HCT116 (cell line): Measurements from ENCODE around the gene COG6. TPM values are rescaled to one million over a fixed set of nuclear protein-coding genes. Genes with fewer than 3 reads are reported as not detected.

Experiments
- ATAC-seq: fragments of 200-7000 bp; cut with Tn5 transposase; 2 replicates; pipeline ENCODE4 v1.9.1; 2020; ENCODE audit warnings: mild to moderate bottlenecking, moderate library complexity
- BruUV-seq: library from RNA; stranded (reverse); fragments of 400-500 nt; replicated peaks from 2 replicates; lab custom pipeline; 2021; lab: Mats Ljungman, UMichigan
- CTCF ChIA-PET: fragments of 300-600 bp; sonication (Branson Sonifier 250); formaldehyde crosslinking; loops from one replicate; lab custom pipeline; 2021; ENCODE audit warnings: antibody characterized with exemption; lab: Charles Lee
- POLR2A ChIA-PET: fragments of 300-600, 350-600 bp; sonication (Branson Sonifier 250); formaldehyde crosslinking; loops from one replicate; lab custom pipeline; 2021; ENCODE audit warnings: antibody characterized with exemption; lab: Charles Lee
- RAD21 ChIA-PET, 2 experiments: fragments of 300-600 bp; sonication (Branson Sonifier 250); formaldehyde crosslinking; loops; one replicate each; lab custom pipeline; 2023; ENCODE audit warnings: low total read pairs in 2 of 2; ENCODE audit not compliant: uncharacterized antibody in 2 of 2, unreplicated experiment in 2 of 2, low non-redundant PET in 1 of 2; lab: Charles Lee
- DNase-seq: peaks from one replicate; pipeline ENCODE4 v3.0.0-alpha.2; 2010; ENCODE audit warnings: low read depth, low spot score
- H2AFZ ChIP-seq: fragments of 200-600 bp; shearing (Covaris generic), sonication (generic); 2 replicates; pipeline ENCODE4 v1.6.1; 2017; ENCODE audit warnings: low read depth, mixed run types, mixed read lengths, antibody characterized with exemption, low read length; ENCODE audit not compliant: poor library complexity, severe bottlenecking
- H3K27ac ChIP-seq: 2 replicates; pipeline ENCODE4 v1.5.1; 2012; ENCODE audit warnings: low read depth, low read length
- H3K27me3 ChIP-seq: fragments of 200-600 bp; sonication (generic); 2 replicates; pipeline ENCODE4 v1.6.1; 2016; ENCODE audit warnings: mixed run types, low read length, mixed read lengths; ENCODE audit not compliant: insufficient read depth
- H3K36me3 ChIP-seq, 2 experiments: fragments of 200-500 bp in 1 of 2; fragments of 200-600 bp in 1 of 2; sonication (Bioruptor generic) in 1 of 2; sonication (generic) in 1 of 2; 2 replicates each; pipeline versions ENCODE4 v1.5.1 to v1.6.1; 2014 to 2016; ENCODE audit warnings: low read length in 2 of 2, inconsistent platforms in 1 of 2, mixed read lengths in 1 of 2, mixed run types in 1 of 2; ENCODE audit not compliant: insufficient read depth in 2 of 2, control insufficient read depth in 1 of 2
- H3K4me1 ChIP-seq, 2 experiments: fragments of 200-600 bp in 1 of 2; sonication (generic) in 1 of 2; 2 replicates each; pipeline versions ENCODE4 v1.5.1 to v1.6.1; 2012 to 2017; ENCODE audit warnings: low read length in 2 of 2, inconsistent platforms in 1 of 2, mild to moderate bottlenecking in 1 of 2, mixed read lengths in 1 of 2, mixed run types in 1 of 2, moderate library complexity in 1 of 2; ENCODE audit not compliant: insufficient read depth in 2 of 2, control insufficient read depth in 1 of 2
- H3K4me2 ChIP-seq: fragments of 200-600 bp; sonication (generic); 2 replicates; pipeline ENCODE4 v1.6.1; 2017; ENCODE audit warnings: mixed run types, low read length, mixed read lengths
- H3K4me3 ChIP-seq, 2 experiments: fragments of 200-600 bp in 1 of 2; sonication (generic) in 1 of 2; replicated peaks in 1 of 2; 2 replicates each; pipeline ENCODE4 v1.5.1; 2011 to 2016; ENCODE audit warnings: low read length in 2 of 2, control low read depth in 1 of 2, low read depth in 1 of 2, mild to moderate bottlenecking in 1 of 2, mixed read lengths in 1 of 2, mixed run types in 1 of 2
- H3K79me2 ChIP-seq: fragments of 200-600 bp; sonication (generic); 2 replicates; pipeline ENCODE4 v1.6.1; 2017; ENCODE audit warnings: mild to moderate bottlenecking, mixed run types, low read length, moderate library complexity, mixed read lengths; ENCODE audit not compliant: insufficient read depth
- H3K9ac ChIP-seq: fragments of 200-600 bp; sonication (generic); 2 replicates; pipeline ENCODE4 v1.6.1; 2016; ENCODE audit warnings: low read length, mixed read lengths
- H3K9me2 ChIP-seq: fragments of 200-600 bp; sonication (generic), shearing (Covaris generic); 2 replicates; pipeline ENCODE4 v1.6.1; 2017; ENCODE audit warnings: mixed run types, mild to moderate bottlenecking, moderate library complexity; ENCODE audit not compliant: insufficient read depth
- H3K9me3 ChIP-seq, 2 experiments: fragments of 200-500 bp in 1 of 2; fragments of 200-600 bp in 1 of 2; sonication (Bioruptor generic) in 1 of 2; sonication (generic) in 1 of 2; 2 replicates each; pipeline ENCODE4 v1.6.1; 2014 to 2017; ENCODE audit warnings: low read length in 2 of 2, mixed read lengths in 2 of 2, inconsistent platforms in 1 of 2, low read depth in 1 of 2, mild to moderate bottlenecking in 1 of 2, mixed run types in 1 of 2, moderate library complexity in 1 of 2; ENCODE audit not compliant: control insufficient read depth in 1 of 2, insufficient read depth in 1 of 2
- H4K20me1 ChIP-seq: fragments of 200-600 bp; sonication (generic), shearing (Covaris generic); 2 replicates; pipeline ENCODE4 v1.6.1; 2017; ENCODE audit warnings: mixed run types, mild to moderate bottlenecking, moderate library complexity; ENCODE audit not compliant: insufficient read depth
- CTCF ChIP-seq, 3 experiments: fragments of 200-600 bp in 1 of 3; sonication (generic) in 1 of 3; IDR thresholded peaks in 2 of 3; conservative IDR thresholded peaks in 1 of 3; 2 replicates each; pipeline ENCODE4 v1.5.1; 2012 to 2017; ENCODE audit warnings: low read depth in 2 of 3, low read length in 2 of 3, antibody characterized with exemption in 1 of 3, borderline replicate concordance in 1 of 3, control low read depth in 1 of 3, mild to moderate bottlenecking in 1 of 3, mixed read lengths in 1 of 3, mixed run types in 1 of 3, moderate library complexity in 1 of 3; ENCODE audit not compliant: insufficient read depth in 1 of 3
- ELF1 ChIP-seq: IDR thresholded peaks from 2 replicates; pipeline ENCODE4 v1.6.1; 2012; ENCODE audit warnings: low read depth, borderline replicate concordance
- EZH2 ChIP-seq: fragments of 200-600 bp; sonication (generic); IDR thresholded peaks from 2 replicates; pipeline ENCODE4 v1.6.1; 2017; ENCODE audit warnings: antibody characterized with exemption, mixed run types
- FOSL1 ChIP-seq: IDR thresholded peaks from 2 replicates; pipeline ENCODE4 v1.6.1; 2012; ENCODE audit warnings: low read depth
- POLR2A ChIP-seq: IDR thresholded peaks from 2 replicates; pipeline ENCODE4 v1.7.0; 2011; ENCODE audit warnings: borderline replicate concordance; ENCODE audit not compliant: insufficient read depth, insufficient read length; ENCODE audit errors: extremely low read depth
- RAD21 ChIP-seq: IDR thresholded peaks from 2 replicates; pipeline ENCODE4 v1.6.1; 2012; ENCODE audit warnings: low read depth, mild to moderate bottlenecking
- REST ChIP-seq: IDR thresholded peaks from 2 replicates; pipeline ENCODE4 v1.6.1; 2012; ENCODE audit warnings: low read depth
- SIN3A ChIP-seq: IDR thresholded peaks from 2 replicates; pipeline ENCODE4 v1.6.1; 2012; ENCODE audit warnings: low read depth
- SP1 ChIP-seq: IDR thresholded peaks from 2 replicates; pipeline ENCODE4 v1.6.1; 2012; ENCODE audit warnings: low read depth
- ZBTB33 ChIP-seq: IDR thresholded peaks from 2 replicates; pipeline ENCODE4 v1.6.1; 2011; ENCODE audit warnings: mild to moderate bottlenecking, low read length, moderate library complexity; ENCODE audit not compliant: insufficient replicate concordance; ENCODE audit errors: extremely low read depth
- ZNF274 ChIP-seq: fragments of 200-500 bp; sonication (Bioruptor generic); IDR thresholded peaks from 2 replicates; pipeline ENCODE4 v1.6.1; 2014; ENCODE audit warnings: mild to moderate bottlenecking, low read depth, low read length, inconsistent platforms
- intact Hi-C: fragments of 100-400 bp; cut with micrococcal nuclease; formaldehyde crosslinking; loops from 2 replicates; pipeline ENCODE4 v1.10.0; 2022
- total RNA-seq: library from RNA; stranded (reverse); gene quantifications from one replicate; pipeline ENCODE4 v1.2.1, GENCODE V29; 2021; ENCODE audit not compliant: unreplicated experiment

COG6 gene
- total RNA-seq, 1 experiment from 2014 or later: 33.6 TPM

GRCh38 chr13:39783051-39783450 is 127.6 kb downstream of the COG6 start:
- DNase-seq: no peak

More at GRCh38 chr13:39783051-39783450, 127.6 kb downstream of the COG6 start:
- Histone ChIP-seq H3K4me1 (no peaks in the 10 kb centered on the region; a peak in 1 of 4 replicates), H4K20me1 (no peaks in the 10 kb centered on the region), H3K79me2 (no peaks in the 10 kb centered on the region), H3K27ac (no peak overlapping the region), H3K27me3 (no peaks in the 10 kb centered on the region), H3K4me2 (no peak overlapping the region), H3K36me3 (no peaks in the 10 kb centered on the region), H3K4me3 (no peak overlapping the region), H2AFZ (no peak overlapping the region), H3K9me3 (no peaks in the 10 kb centered on the region), H3K9me2 (no peaks in the 10 kb centered on the region), H3K9ac (no peak overlapping the region)
- no peak for TF ChIP-seq ZBTB33
- TF ChIP-seq POLR2A: no peak
- no peak for TF ChIP-seq FOSL1
- TF ChIP-seq REST: no peak
- no peak for TF ChIP-seq SIN3A
- TF ChIP-seq CTCF (IDR thresholded peaks at IDR 0.05 in 2 of 3, conservative IDR thresholded peaks at IDR 0.05 in 1 of 3; ENCODE audit: borderline replicate concordance in 1 of 3, insufficient read depth in 1 of 3, low read depth in 2 of 3, low read length in 2 of 3): peak in 1 of 3 experiments; percentile 19; a peak in 1 of 6 replicates
- no peak for TF ChIP-seq EZH2
- no peak for TF ChIP-seq SP1
- peak; percentile 37; the same call in 1 of the 2 replicates for TF ChIP-seq RAD21
- no peak for TF ChIP-seq ZNF274
- TF ChIP-seq ELF1: no peak
- POLR2A ChIA-PET: no interaction called here
- no TSS peak for BruUV-seq
- intact Hi-C loops: loop anchor here (5.0 kb wide), 1 partner anchor 899 kb away; no protein-coding TSS in a partner anchor
- RAD21 ChIA-PET: no interaction called here
- CTCF ChIA-PET: interaction anchor here (1.1 kb wide), 1 partner anchor 159 kb away, joined by 3 read pairs; no protein-coding TSS in a partner anchor
- ATAC-seq: no peak
